WTC11 (cell line): ENCODE measurements around the gene NUAK1.

ENCODE experiments used
- GABPB1 ChIP-seq: sonication (generic); formaldehyde crosslinking; IDR thresholded peaks from 2 replicates; pipeline ENCODE4 v1.8.1; 2023; ENCODE audit warnings: mild to moderate bottlenecking, missing genetic modification reagents
- MYBL2 ChIP-seq: sonication (generic); formaldehyde crosslinking; IDR thresholded peaks from 2 replicates; pipeline ENCODE4 v1.8.1; 2023; ENCODE audit warnings: mild to moderate bottlenecking, moderate library complexity, missing genetic modification reagents
- NFE2L1 ChIP-seq: sonication (generic); formaldehyde crosslinking; IDR thresholded peaks from 2 replicates; pipeline ENCODE4 v1.8.1; 2023; ENCODE audit warnings: missing genetic modification reagents
- NFYB ChIP-seq: sonication (generic); formaldehyde crosslinking; conservative IDR thresholded peaks from 2 replicates; pipeline ENCODE4 v1.8.0; 2022; ENCODE audit warnings: low read depth, missing genetic modification reagents
- SOX15 ChIP-seq: fragments of 250-450 bp; sonication (Bioruptor Pico); IDR thresholded peaks from 2 replicates; pipeline ENCODE4 v1.9.0; 2021; ENCODE audit warnings: mild to moderate bottlenecking
- TCF7 ChIP-seq: sonication (generic); formaldehyde crosslinking; IDR thresholded peaks from 2 replicates; pipeline ENCODE4 v1.8.0; 2022; ENCODE audit warnings: mild to moderate bottlenecking, low read depth, missing genetic modification reagents, moderate library complexity
- TEAD1 ChIP-seq: sonication (generic); formaldehyde crosslinking; IDR thresholded peaks from 2 replicates; pipeline ENCODE4 v1.8.0; 2022; ENCODE audit warnings: mild to moderate bottlenecking, missing genetic modification reagents
- TEAD4 ChIP-seq: sonication (generic); formaldehyde crosslinking; IDR thresholded peaks from 2 replicates; pipeline ENCODE4 v1.8.0; 2022; ENCODE audit warnings: mild to moderate bottlenecking, missing genetic modification reagents
- ZNF232 ChIP-seq: sonication (generic); formaldehyde crosslinking; IDR thresholded peaks from 2 replicates; pipeline ENCODE4 v1.8.0; 2022; ENCODE audit warnings: mild to moderate bottlenecking, missing genetic modification reagents
- ZNF317 ChIP-seq: sonication (generic); formaldehyde crosslinking; IDR thresholded peaks from 2 replicates; pipeline ENCODE4 v1.8.1; 2023; ENCODE audit warnings: low read depth, mild to moderate bottlenecking, moderate library complexity, missing genetic modification reagents, borderline replicate concordance
- TF ChIP-seq, protein P1 (sequence below): fragments of 200-600 bp; IDR thresholded peaks from 2 replicates; pipeline ENCODE4 v1.8.0; 2022; ENCODE audit warnings: antibody characterized with exemption
- TF ChIP-seq, protein P2 (sequence below): sonication (generic); formaldehyde crosslinking; IDR thresholded peaks from 2 replicates; pipeline ENCODE4 v1.8.1; 2022; ENCODE audit warnings: mild to moderate bottlenecking, moderate library complexity, missing genetic modification reagents
- TF ChIP-seq, protein P3 (sequence below): sonication (generic); formaldehyde crosslinking; IDR thresholded peaks from 2 replicates; pipeline ENCODE4 v1.8.1; 2023; ENCODE audit warnings: mild to moderate bottlenecking, missing genetic modification reagents, moderate library complexity

DNA sequence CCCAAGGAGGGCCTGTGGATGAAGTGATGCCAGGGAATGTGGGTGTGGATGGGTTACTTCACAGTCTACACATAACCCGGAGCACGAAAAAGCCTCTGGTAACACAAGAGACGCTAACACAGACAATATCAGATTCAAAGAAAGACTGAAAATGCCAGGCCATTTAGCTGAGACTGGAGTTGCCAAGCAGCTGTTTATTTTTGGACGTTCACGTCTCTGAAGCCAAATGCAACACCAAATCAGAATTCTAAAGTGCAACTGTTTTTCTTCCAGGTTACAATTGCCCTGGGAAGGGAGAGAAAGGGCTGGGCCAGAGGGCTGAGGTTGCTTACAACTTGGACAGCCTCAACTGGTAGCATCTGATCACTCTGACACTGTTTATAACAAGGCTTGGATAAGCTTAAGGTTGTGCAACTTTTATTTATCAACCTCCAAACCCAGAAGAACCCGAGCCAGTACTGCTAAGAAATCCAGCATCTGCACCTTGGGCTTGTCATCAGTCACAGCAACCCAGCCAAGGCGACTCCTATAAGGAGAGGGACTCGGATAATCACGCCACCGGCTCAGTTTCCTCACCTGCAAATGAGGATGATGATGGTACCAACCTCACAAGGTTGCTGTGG lies 24.8 kb downstream of the NUAK1 start:
- TF ChIP-seq, protein P1, sequence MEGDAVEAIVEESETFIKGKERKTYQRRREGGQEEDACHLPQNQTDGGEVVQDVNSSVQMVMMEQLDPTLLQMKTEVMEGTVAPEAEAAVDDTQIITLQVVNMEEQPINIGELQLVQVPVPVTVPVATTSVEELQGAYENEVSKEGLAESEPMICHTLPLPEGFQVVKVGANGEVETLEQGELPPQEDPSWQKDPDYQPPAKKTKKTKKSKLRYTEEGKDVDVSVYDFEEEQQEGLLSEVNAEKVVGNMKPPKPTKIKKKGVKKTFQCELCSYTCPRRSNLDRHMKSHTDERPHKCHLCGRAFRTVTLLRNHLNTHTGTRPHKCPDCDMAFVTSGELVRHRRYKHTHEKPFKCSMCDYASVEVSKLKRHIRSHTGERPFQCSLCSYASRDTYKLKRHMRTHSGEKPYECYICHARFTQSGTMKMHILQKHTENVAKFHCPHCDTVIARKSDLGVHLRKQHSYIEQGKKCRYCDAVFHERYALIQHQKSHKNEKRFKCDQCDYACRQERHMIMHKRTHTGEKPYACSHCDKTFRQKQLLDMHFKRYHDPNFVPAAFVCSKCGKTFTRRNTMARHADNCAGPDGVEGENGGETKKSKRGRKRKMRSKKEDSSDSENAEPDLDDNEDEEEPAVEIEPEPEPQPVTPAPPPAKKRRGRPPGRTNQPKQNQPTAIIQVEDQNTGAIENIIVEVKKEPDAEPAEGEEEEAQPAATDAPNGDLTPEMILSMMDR, result no peak
- TF ChIP-seq GABPB1 (CRISPR knock-in tag) (no peak), NFYB (CRISPR knock-in tag) (no peak), ZNF317 (CRISPR knock-in tag) (no peak), ZNF232 (CRISPR knock-in tag) (no peak), TEAD1 (CRISPR knock-in tag) (no peak), TCF7 (no peak), TEAD4 (CRISPR knock-in tag) (no peak), MYBL2 (no peak), SOX15 (CRISPR knock-in tag) (no peak), NFE2L1 (CRISPR knock-in tag) (no peak)
- TF ChIP-seq, protein P2, sequence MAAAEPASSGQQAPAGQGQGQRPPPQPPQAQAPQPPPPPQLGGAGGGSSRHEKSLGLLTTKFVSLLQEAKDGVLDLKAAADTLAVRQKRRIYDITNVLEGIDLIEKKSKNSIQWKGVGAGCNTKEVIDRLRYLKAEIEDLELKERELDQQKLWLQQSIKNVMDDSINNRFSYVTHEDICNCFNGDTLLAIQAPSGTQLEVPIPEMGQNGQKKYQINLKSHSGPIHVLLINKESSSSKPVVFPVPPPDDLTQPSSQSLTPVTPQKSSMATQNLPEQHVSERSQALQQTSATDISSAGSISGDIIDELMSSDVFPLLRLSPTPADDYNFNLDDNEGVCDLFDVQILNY, result no peak
- TF ChIP-seq, protein P3, sequence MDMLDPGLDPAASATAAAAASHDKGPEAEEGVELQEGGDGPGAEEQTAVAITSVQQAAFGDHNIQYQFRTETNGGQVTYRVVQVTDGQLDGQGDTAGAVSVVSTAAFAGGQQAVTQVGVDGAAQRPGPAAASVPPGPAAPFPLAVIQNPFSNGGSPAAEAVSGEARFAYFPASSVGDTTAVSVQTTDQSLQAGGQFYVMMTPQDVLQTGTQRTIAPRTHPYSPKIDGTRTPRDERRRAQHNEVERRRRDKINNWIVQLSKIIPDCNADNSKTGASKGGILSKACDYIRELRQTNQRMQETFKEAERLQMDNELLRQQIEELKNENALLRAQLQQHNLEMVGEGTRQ (CRISPR knock-in tag), result no peak
